NCI-H524 (cell line): ENCODE results near the gene LRPAP1.

ENCODE experiments used
- DNase-seq, 2 experiments: peaks; one replicate each; lab custom pipeline; 2025; lab: John Stamatoyannopoulos, UW

Gene LRPAP1

GRCh38 chr4:3501126-3501824 is 30.9 kb downstream of the LRPAP1 start:
- no peak for DNase-seq

GRCh38 chr4:3500634-3501101 is 31.6 kb downstream of the LRPAP1 start:
- no peak for DNase-seq

- no peak for DNase-seq
Observed at GRCh38 chr4:3500111-3500510, 32.1 kb downstream of the LRPAP1 start.

GRCh38 chr4:3499710-3500109 is 32.5 kb downstream of the LRPAP1 start:
- DNase-seq = no peak

- DNase-seq = no peak
Observed at GRCh38 chr4:3498901-3499510, 33.2 kb downstream of the LRPAP1 start.

GRCh38 chr4:3498407-3498806 is 33.8 kb downstream of the LRPAP1 start:
- DNase-seq = no peak

GRCh38 chr4:3497523-3498389 is 34.5 kb downstream of the LRPAP1 start:
- no peak for DNase-seq

- DNase-seq = no peak
Observed at GRCh38 chr4:3497095-3497494, 35.1 kb downstream of the LRPAP1 start.

- no peak for DNase-seq
Observed at GRCh38 chr4:3496021-3496420, 36.2 kb downstream of the LRPAP1 start.

- DNase-seq = no peak
Observed at GRCh38 chr4:3495204-3495975, 36.8 kb downstream of the LRPAP1 start.

GRCh38 chr4:3494462-3494871 is 37.8 kb downstream of the LRPAP1 start:
- DNase-seq = no peak

GRCh38 chr4:3493720-3494461 is 38.3 kb downstream of the LRPAP1 start:
- no peak for DNase-seq

GRCh38 chr4:3492741-3493719 is 39.2 kb downstream of the LRPAP1 start:
- peak in 1 of 2 experiments; percentile 24 for DNase-seq

GRCh38 chr4:3491681-3492405 is 40.4 kb downstream of the LRPAP1 start:
- no peak for DNase-seq

- peak in 1 of 2 experiments; percentile 36 for DNase-seq
Observed at GRCh38 chr4:3489451-3489962, 42.7 kb downstream of the LRPAP1 start.

GRCh38 chr4:3488820-3489219 is 43.4 kb downstream of the LRPAP1 start:
- no peak for DNase-seq

GRCh38 chr4:3487861-3488260 is 44.4 kb downstream of the LRPAP1 start:
- no peak for DNase-seq

GRCh38 chr4:3486541-3487540 is 45.4 kb downstream of the LRPAP1 start:
- DNase-seq = peak in 1 of 2 experiments; percentile 72
